GM23338 (cell line): ENCODE data around the gene SELP. TPM values are rescaled to one million over a fixed set of nuclear protein-coding genes. Genes with fewer than 3 reads are reported as not detected.

Experiments
- ATAC-seq: fragments of 200-7000 bp; cut with Tn5 transposase; 3 replicates; pipeline ENCODE4 v1.9.1; 2020
- DNase-seq: peaks from one replicate; pipeline ENCODE4 v3.0.0-alpha.2; 2015; ENCODE audit warnings: low spot score
- H2AFZ ChIP-seq: fragments of 200-600 bp; sonication (generic); 2 replicates; pipeline ENCODE4 v1.8.0; 2016; ENCODE audit warnings: antibody characterized with exemption, mild to moderate bottlenecking, moderate library complexity
- H3F3A ChIP-seq: fragments of 200-600 bp; sonication (generic); replicated peaks from 2 replicates; pipeline ENCODE4 v1.8.0; 2017; ENCODE audit warnings: antibody characterized with exemption, mixed run types, low read depth
- H3K27ac ChIP-seq: fragments of 200-600 bp; sonication (generic); 2 replicates; pipeline ENCODE4 v1.6.1; 2016; ENCODE audit warnings: low read depth
- H3K27me3 ChIP-seq: fragments of 200-600 bp; sonication (generic); 2 replicates; pipeline ENCODE4 v1.8.0; 2016; ENCODE audit warnings: mild to moderate bottlenecking, mixed run types, moderate library complexity; ENCODE audit not compliant: insufficient read depth
- H3K36me3 ChIP-seq: fragments of 200-600 bp; sonication (generic); 2 replicates; pipeline ENCODE4 v1.8.0; 2016; ENCODE audit warnings: mild to moderate bottlenecking; ENCODE audit not compliant: insufficient read depth
- H3K4me1 ChIP-seq: fragments of 200-600 bp; sonication (generic); 2 replicates; pipeline ENCODE4 v1.8.0; 2016; ENCODE audit warnings: mild to moderate bottlenecking, moderate library complexity; ENCODE audit not compliant: insufficient read depth
- H3K4me2 ChIP-seq: fragments of 200-600 bp; sonication (generic); 2 replicates; pipeline ENCODE4 v1.7.1; 2017; ENCODE audit warnings: mixed run types
- H3K4me3 ChIP-seq: fragments of 200-600 bp; sonication (generic); 2 replicates; pipeline ENCODE4 v1.6.1; 2016; ENCODE audit warnings: mixed run types
- H3K79me2 ChIP-seq: fragments of 200-600 bp; sonication (generic); replicated peaks from 2 replicates; pipeline ENCODE4 v1.8.0; 2017; ENCODE audit warnings: mild to moderate bottlenecking; ENCODE audit not compliant: insufficient read depth
- H3K9me2 ChIP-seq: fragments of 200-600 bp; sonication (generic); 2 replicates; pipeline ENCODE4 v1.8.0; 2017; ENCODE audit not compliant: insufficient read depth
- H4K20me1 ChIP-seq: fragments of 200-600 bp; sonication (generic); replicated peaks from 2 replicates; pipeline ENCODE4 v1.8.0; 2017; ENCODE audit warnings: mild to moderate bottlenecking; ENCODE audit not compliant: insufficient read depth
- H3K27ac Mint-ChIP-seq: 2 replicates; pipeline ENCODE4 v1.8.0; 2020; ENCODE audit warnings: inconsistent platforms, mild to moderate bottlenecking, moderate library complexity, mixed read lengths
- H3K27me3 Mint-ChIP-seq: 3 replicates; pipeline ENCODE4 v1.8.0; 2022; ENCODE audit warnings: low read depth, mild to moderate bottlenecking, moderate library complexity, mixed read lengths, inconsistent platforms; ENCODE audit not compliant: insufficient read depth, poor library complexity
- H3K36me3 Mint-ChIP-seq: 3 replicates; pipeline ENCODE4 v1.8.0; 2021; ENCODE audit warnings: low read depth, mild to moderate bottlenecking, inconsistent platforms, moderate library complexity, mixed read lengths
- H3K4me1 Mint-ChIP-seq: 3 replicates; pipeline ENCODE4 v1.8.0; 2020; ENCODE audit warnings: mild to moderate bottlenecking, inconsistent platforms, mixed read lengths
- H3K4me3 Mint-ChIP-seq: 3 replicates; pipeline ENCODE4 v1.8.0; 2021; ENCODE audit warnings: moderate library complexity, mild to moderate bottlenecking, inconsistent platforms, mixed read lengths
- H3K9me3 Mint-ChIP-seq: 3 replicates; pipeline ENCODE4 v1.8.0; 2020; ENCODE audit warnings: moderate library complexity, mild to moderate bottlenecking, inconsistent platforms, mixed read lengths
- EZH2 ChIP-seq: fragments of 200-600 bp; sonication (generic); IDR thresholded peaks from one replicate; pipeline ENCODE4 v1.8.0; 2017; ENCODE audit warnings: antibody characterized with exemption, mild to moderate bottlenecking, low read depth; ENCODE audit not compliant: unreplicated experiment
- NANOG ChIP-seq: IDR thresholded peaks from 2 replicates; pipeline ENCODE4 v1.6.1; 2016; ENCODE audit warnings: antibody characterized with exemption, borderline replicate concordance
- ZNF331 ChIP-seq: fragments of 250-450 bp; sonication (Bioruptor Pico); IDR thresholded peaks from 2 replicates; pipeline ENCODE4 v1.5.0; 2020; ENCODE audit warnings: low read depth, mild to moderate bottlenecking, moderate library complexity
- polyA plus RNA-seq: library from polyadenylated mRNA; unstranded; fragments of >200 nt; fragmentation: Nextera tagmentation; extraction: Ambion mirVana; gene quantifications from 2 replicates; pipeline ENCODE4 v1.2.1, GENCODE V29; 2016
- total RNA-seq: library from RNA; depleted of rRNA; stranded (reverse); fragments of >200 nt; shearing (Covaris generic); gene quantifications from 2 replicates; pipeline ENCODE4 v1.2.3, GENCODE V29; 2014
- TF ChIP-seq, protein P1 (sequence below), 2 experiments: fragments of 200-600 bp in 1 of 2; sonication (generic) in 1 of 2; conservative IDR thresholded peaks; 2 replicates each; pipeline versions ENCODE4 v1.5.1 to v1.6.1; 2016 to 2017; ENCODE audit warnings: antibody characterized with exemption in 2 of 2, low read depth in 2 of 2, mild to moderate bottlenecking in 2 of 2, moderate library complexity in 1 of 2
- TF ChIP-seq, protein P2 (sequence below): IDR thresholded peaks from one replicate; pipeline ENCODE4 v1.6.1; 2018; ENCODE audit warnings: antibody characterized with exemption; ENCODE audit not compliant: unreplicated experiment
- TF ChIP-seq, protein P3 (sequence below): IDR thresholded peaks from 2 replicates; pipeline ENCODE4 v1.6.1; 2016; ENCODE audit warnings: antibody characterized with exemption

Gene SELP
- total and polyA plus RNA-seq, 2 experiments from 2014 or later: not detected

DNA sequence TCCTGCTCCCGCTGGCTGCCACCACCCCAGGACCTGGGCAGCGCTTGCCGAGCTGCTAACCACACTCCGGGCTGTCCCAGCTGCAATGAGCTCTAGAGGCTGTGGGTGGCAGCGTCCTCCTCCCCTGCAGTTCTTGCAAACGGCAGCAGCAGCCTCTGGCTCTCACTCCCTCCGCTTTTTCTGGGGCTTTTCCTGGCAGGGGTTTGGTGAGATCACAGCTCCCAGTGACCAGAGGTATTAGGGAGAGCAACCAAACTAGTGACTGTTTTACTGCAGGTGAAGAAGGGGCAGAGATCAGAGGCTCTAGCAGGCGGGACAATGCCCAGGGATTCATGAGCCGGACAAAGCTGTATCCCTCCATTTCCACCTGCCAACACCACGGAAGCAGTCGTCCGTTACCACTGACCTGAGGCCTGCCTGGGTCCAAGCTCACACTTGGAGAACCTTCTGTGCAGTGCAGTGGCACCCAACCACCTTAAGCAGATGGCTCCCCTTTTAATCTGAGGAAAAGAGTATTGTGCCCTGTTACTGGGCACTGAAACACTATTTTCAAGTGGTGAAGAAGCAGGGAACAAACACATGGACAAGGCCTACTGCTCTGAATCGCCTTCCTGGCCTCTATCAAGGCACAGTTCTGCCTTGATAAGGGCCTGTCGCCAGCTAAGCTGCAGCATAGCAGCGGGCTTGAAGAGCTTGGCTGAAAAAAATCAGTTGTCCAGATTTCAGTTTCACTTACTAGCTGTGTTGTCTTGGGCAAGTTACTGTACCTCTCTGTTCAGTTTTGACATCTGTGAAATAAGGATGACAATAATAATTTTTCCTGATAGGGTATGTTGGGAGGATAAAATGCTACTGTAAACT is 43.3 kb downstream of the SELP start, which contains the start of gene F5:
Gene F5, minus strand, starts transcription at position 87 of the 861 bp plus-strand sequence. CDS start 95 bp downstream, outside the sequence.
- peak within 1 kb of the TSS; percentile 73; the same call in 1 of the 2 replicates for H3K4me2 ChIP-seq
- H3K27ac ChIP-seq: no peak within 1 kb of the TSS
- H3K27ac Mint-ChIP-seq: no peak within 1 kb of the TSS
- peak within 1 kb of the TSS; percentile 31; the same call in 1 of the 2 replicates for H3K4me3 ChIP-seq
- H3K27me3 Mint-ChIP-seq: no peaks in the 10 kb centered on the region
- no peaks in the 10 kb centered on the region for H4K20me1 ChIP-seq
- H2AFZ ChIP-seq: peak within 1 kb of the TSS; percentile 93
- H3K4me1 ChIP-seq: peaks cover 4% of the 10 kb centered on the region; the same call in 1 of the 2 replicates
- peak within 1 kb of the TSS; percentile 53; the same call in 1 of the 3 replicates for H3K4me3 Mint-ChIP-seq
- peaks cover 5% of the 10 kb centered on the region; the same call in 1 of the 3 replicates for H3K4me1 Mint-ChIP-seq
- no peaks in the 10 kb centered on the region; the same call in 1 of the 2 replicates for H3F3A ChIP-seq
- no peaks in the 10 kb centered on the region for H3K27me3 ChIP-seq
- H3K9me3 Mint-ChIP-seq: no peaks in the 10 kb centered on the region
- H3K9me2 ChIP-seq: no peaks in the 10 kb centered on the region
- ATAC-seq (peak; percentile 100), DNase-seq (peak; percentile 92)
- no peaks in the 10 kb centered on the region for H3K79me2 ChIP-seq
- no peaks in the 10 kb centered on the region for H3K36me3 ChIP-seq
- no peaks in the 10 kb centered on the region for H3K36me3 Mint-ChIP-seq
- TF ChIP-seq, protein P1, sequence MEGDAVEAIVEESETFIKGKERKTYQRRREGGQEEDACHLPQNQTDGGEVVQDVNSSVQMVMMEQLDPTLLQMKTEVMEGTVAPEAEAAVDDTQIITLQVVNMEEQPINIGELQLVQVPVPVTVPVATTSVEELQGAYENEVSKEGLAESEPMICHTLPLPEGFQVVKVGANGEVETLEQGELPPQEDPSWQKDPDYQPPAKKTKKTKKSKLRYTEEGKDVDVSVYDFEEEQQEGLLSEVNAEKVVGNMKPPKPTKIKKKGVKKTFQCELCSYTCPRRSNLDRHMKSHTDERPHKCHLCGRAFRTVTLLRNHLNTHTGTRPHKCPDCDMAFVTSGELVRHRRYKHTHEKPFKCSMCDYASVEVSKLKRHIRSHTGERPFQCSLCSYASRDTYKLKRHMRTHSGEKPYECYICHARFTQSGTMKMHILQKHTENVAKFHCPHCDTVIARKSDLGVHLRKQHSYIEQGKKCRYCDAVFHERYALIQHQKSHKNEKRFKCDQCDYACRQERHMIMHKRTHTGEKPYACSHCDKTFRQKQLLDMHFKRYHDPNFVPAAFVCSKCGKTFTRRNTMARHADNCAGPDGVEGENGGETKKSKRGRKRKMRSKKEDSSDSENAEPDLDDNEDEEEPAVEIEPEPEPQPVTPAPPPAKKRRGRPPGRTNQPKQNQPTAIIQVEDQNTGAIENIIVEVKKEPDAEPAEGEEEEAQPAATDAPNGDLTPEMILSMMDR (conservative IDR thresholded peaks at IDR 0.05; ENCODE audit: low read depth in 2 of 2): peak; percentile 49 to 81
- TF ChIP-seq, protein P2, sequence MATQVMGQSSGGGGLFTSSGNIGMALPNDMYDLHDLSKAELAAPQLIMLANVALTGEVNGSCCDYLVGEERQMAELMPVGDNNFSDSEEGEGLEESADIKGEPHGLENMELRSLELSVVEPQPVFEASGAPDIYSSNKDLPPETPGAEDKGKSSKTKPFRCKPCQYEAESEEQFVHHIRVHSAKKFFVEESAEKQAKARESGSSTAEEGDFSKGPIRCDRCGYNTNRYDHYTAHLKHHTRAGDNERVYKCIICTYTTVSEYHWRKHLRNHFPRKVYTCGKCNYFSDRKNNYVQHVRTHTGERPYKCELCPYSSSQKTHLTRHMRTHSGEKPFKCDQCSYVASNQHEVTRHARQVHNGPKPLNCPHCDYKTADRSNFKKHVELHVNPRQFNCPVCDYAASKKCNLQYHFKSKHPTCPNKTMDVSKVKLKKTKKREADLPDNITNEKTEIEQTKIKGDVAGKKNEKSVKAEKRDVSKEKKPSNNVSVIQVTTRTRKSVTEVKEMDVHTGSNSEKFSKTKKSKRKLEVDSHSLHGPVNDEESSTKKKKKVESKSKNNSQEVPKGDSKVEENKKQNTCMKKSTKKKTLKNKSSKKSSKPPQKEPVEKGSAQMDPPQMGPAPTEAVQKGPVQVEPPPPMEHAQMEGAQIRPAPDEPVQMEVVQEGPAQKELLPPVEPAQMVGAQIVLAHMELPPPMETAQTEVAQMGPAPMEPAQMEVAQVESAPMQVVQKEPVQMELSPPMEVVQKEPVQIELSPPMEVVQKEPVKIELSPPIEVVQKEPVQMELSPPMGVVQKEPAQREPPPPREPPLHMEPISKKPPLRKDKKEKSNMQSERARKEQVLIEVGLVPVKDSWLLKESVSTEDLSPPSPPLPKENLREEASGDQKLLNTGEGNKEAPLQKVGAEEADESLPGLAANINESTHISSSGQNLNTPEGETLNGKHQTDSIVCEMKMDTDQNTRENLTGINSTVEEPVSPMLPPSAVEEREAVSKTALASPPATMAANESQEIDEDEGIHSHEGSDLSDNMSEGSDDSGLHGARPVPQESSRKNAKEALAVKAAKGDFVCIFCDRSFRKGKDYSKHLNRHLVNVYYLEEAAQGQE: no peak
- TF ChIP-seq NANOG (no peak), EZH2 (no peak)
- TF ChIP-seq, protein P3, sequence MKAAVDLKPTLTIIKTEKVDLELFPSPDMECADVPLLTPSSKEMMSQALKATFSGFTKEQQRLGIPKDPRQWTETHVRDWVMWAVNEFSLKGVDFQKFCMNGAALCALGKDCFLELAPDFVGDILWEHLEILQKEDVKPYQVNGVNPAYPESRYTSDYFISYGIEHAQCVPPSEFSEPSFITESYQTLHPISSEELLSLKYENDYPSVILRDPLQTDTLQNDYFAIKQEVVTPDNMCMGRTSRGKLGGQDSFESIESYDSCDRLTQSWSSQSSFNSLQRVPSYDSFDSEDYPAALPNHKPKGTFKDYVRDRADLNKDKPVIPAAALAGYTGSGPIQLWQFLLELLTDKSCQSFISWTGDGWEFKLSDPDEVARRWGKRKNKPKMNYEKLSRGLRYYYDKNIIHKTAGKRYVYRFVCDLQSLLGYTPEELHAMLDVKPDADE: no peak

DNA sequence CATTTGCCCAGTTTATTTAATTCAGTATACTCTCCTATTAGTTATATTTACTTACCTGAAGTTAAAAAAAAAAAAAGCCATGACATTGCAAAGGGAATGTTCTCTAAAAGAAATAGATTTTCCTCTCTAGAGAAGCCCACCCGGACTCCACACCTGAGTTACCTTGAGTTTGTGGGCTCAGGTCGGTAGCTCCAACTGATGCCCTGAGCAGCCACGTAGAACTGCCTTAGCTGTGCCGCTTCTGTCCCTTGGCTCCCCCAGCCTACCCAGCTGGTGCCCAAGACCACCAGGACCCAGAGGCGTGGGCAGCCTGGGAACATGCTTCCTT is 43.9 kb downstream of the SELP start:
- H3K27me3 Mint-ChIP-seq: no peaks in the 10 kb centered on the region
- TF ChIP-seq NANOG (no peak), ZNF331 (no peak), EZH2 (no peak)

More for the DNA sequence above, 43.9 kb downstream of the SELP start:
- Mint-ChIP-seq H3K36me3 (no peaks in the 10 kb centered on the region), H3K4me3 (peak overlapping the region; percentile 53; the same call in 1 of the 3 replicates), H3K9me3 (no peaks in the 10 kb centered on the region), H3K4me1 (peaks cover 5% of the 10 kb centered on the region; the same call in 1 of the 3 replicates), H3K27ac (no peak overlapping the region)
- H3K79me2 ChIP-seq: no peaks in the 10 kb centered on the region
- no peaks in the 10 kb centered on the region for H3K36me3 ChIP-seq
- H2AFZ ChIP-seq: peak overlapping the region; percentile 93
- H3K27ac ChIP-seq: no peak overlapping the region
- no peaks in the 10 kb centered on the region for H3K27me3 ChIP-seq
- H3K4me2 ChIP-seq: peak overlapping the region; percentile 73; the same call in 1 of the 2 replicates
- peak overlapping the region; percentile 31; the same call in 1 of the 2 replicates for H3K4me3 ChIP-seq
- DNase-seq (no peak), ATAC-seq (no peak; the same call in 2 of the 3 replicates)
- no peaks in the 10 kb centered on the region for H4K20me1 ChIP-seq
- H3F3A ChIP-seq: no peaks in the 10 kb centered on the region; the same call in 1 of the 2 replicates
- H3K9me2 ChIP-seq: no peaks in the 10 kb centered on the region
- peaks cover 4% of the 10 kb centered on the region; the same call in 1 of the 2 replicates for H3K4me1 ChIP-seq
